ENCODE measurements around the gene FGGY. TPM values are rescaled to one million over a fixed set of nuclear protein-coding genes. Genes with fewer than 3 reads are reported as not detected.

The FGGY gene
- total RNA-seq, 1 donor from 2014 or later = 52.2 TPM

DNA sequence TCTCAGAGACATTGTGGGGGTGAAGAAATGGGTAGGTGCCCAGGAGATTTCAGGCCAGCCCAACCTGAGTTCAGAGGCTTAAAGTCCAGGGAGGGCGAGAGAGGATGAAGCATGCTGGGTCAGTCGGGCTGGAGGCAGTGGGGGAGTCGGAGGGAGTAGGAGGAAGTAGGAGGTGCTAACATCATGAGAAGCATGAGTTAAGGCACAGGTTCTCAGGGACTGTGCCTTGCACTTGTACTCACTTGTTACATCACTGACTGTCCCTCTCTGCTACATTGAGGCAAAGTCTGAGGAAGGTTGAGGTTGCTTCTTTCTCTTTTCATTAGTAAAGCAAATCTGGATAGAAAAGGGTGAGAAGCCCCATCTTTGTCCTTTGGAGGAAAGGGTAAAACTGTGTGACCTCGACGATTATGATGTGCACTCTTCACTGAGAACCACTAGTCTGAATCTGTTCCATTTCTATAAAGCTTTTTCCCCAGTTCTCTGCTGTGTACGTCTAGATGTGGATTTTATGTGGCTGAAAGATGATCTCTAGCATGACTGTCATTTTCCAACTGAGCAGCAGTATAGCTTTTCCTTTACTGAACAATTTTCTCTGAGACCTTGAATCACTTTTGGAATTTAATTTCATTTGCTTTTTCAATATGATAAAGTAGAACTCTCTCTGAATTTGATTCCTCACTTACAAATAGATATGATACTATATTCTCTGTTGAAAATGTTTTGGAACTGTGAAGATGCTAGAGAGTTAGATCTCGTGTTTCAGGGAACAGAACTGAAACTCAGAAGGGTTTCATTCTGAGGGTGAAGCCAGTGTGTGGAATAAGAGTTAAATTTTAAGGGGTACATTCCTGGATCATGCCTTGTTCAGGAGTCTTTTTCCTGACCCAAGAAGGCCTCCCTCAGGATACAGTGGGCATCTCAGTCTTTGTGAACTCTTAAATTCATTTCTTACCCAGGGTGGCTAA lies 94.6 kb downstream of the FGGY start:
- no peaks in the 10 kb centered on the region for H3K9me3 ChIP-seq (ENCODE audit: control insufficient read depth in 3 of 3, low read length in 3 of 3)
- H3K4me1 ChIP-seq (ENCODE audit: control insufficient read depth in 3 of 3, insufficient read depth in 3 of 3, low read length in 3 of 3) = peaks cover 32 to 39% (median 36%) of the 10 kb centered on the region in 3 donors
- no peak overlapping the region for H3K4me3 ChIP-seq (ENCODE audit: low read length in 3 of 3)
- H3K9ac ChIP-seq (ENCODE audit: low read depth in 1 of 3, low read length in 3 of 3) = peak overlapping the region in 1 of 3 donors; percentile 45
- H3K36me3 ChIP-seq (ENCODE audit: control insufficient read depth in 3 of 3, insufficient read depth in 3 of 3, low read length in 3 of 3) = no peaks in the 10 kb centered on the region
- H3K27me3 ChIP-seq (ENCODE audit: control insufficient read depth in 3 of 3, insufficient read depth in 3 of 3, low read length in 3 of 3) = no peaks in the 10 kb centered on the region
- H3K27ac ChIP-seq (ENCODE audit: low read depth, low read length) = peak overlapping the region; percentile 98

- no peaks in the 10 kb centered on the region for H3K9me3 ChIP-seq (ENCODE audit: control insufficient read depth in 3 of 3, low read length in 3 of 3)
- H3K36me3 ChIP-seq (ENCODE audit: control insufficient read depth in 3 of 3, insufficient read depth in 3 of 3, low read length in 3 of 3) = no peaks in the 10 kb centered on the region
- H3K27me3 ChIP-seq (ENCODE audit: control insufficient read depth in 3 of 3, insufficient read depth in 3 of 3, low read length in 3 of 3) = no peaks in the 10 kb centered on the region
- peak overlapping the region; percentile 59 to 76 (median 76) for H3K9ac ChIP-seq (ENCODE audit: low read depth in 1 of 3, low read length in 3 of 3)
- H3K4me3 ChIP-seq (ENCODE audit: low read length in 3 of 3) = peak overlapping the region; percentile 13 to 30 (median 18)
- H3K4me1 ChIP-seq (ENCODE audit: control insufficient read depth in 3 of 3, insufficient read depth in 3 of 3, low read length in 3 of 3) = peaks cover 39 to 50% (median 44%) of the 10 kb centered on the region in 3 donors
- peak overlapping the region; percentile 98 for H3K27ac ChIP-seq (ENCODE audit: low read depth, low read length)
These were observed 96.6 kb downstream of the FGGY start for GRCh38 chr1:59393211-59394180.

GRCh38 chr1:59394706-59395425 lies 98.0 kb downstream of the FGGY start:
- H3K4me3 ChIP-seq (ENCODE audit: low read length in 3 of 3) = no peak overlapping the region
- H3K4me1 ChIP-seq (ENCODE audit: control insufficient read depth in 3 of 3, insufficient read depth in 3 of 3, low read length in 3 of 3) = peaks cover 39 to 50% (median 44%) of the 10 kb centered on the region in 3 donors
- no peaks in the 10 kb centered on the region for H3K27me3 ChIP-seq (ENCODE audit: control insufficient read depth in 3 of 3, insufficient read depth in 3 of 3, low read length in 3 of 3)
- H3K9ac ChIP-seq (ENCODE audit: low read depth in 1 of 3, low read length in 3 of 3) = peak overlapping the region in 1 of 3 donors; percentile 76
- no peaks in the 10 kb centered on the region for H3K9me3 ChIP-seq (ENCODE audit: control insufficient read depth in 3 of 3, low read length in 3 of 3)
- peak overlapping the region; percentile 98 for H3K27ac ChIP-seq (ENCODE audit: low read depth, low read length)
- no peaks in the 10 kb centered on the region for H3K36me3 ChIP-seq (ENCODE audit: control insufficient read depth in 3 of 3, insufficient read depth in 3 of 3, low read length in 3 of 3)

- peak overlapping the region; percentile 98 for H3K27ac ChIP-seq (ENCODE audit: low read depth, low read length)
These were observed 99.5 kb downstream of the FGGY start for GRCh38 chr1:59396387-59396786.

GRCh38 chr1:59397139-59397858 lies 100.4 kb downstream of the FGGY start:
- Histone ChIP-seq H3K4me1 (ENCODE audit: control insufficient read depth in 3 of 3, insufficient read depth in 3 of 3, low read length in 3 of 3) (peaks cover 30 to 36% (median 34%) of the 10 kb centered on the region in 3 donors), H3K27ac (ENCODE audit: low read depth, low read length) (peak overlapping the region; percentile 59), H3K36me3 (ENCODE audit: control insufficient read depth in 3 of 3, insufficient read depth in 3 of 3, low read length in 3 of 3) (no peaks in the 10 kb centered on the region)

More at GRCh38 chr1:59396387-59396786, 99.5 kb downstream of the FGGY start:
- no peaks in the 10 kb centered on the region for H3K9me3 ChIP-seq (ENCODE audit: control insufficient read depth in 3 of 3, low read length in 3 of 3)
- H3K27me3 ChIP-seq (ENCODE audit: control insufficient read depth in 3 of 3, insufficient read depth in 3 of 3, low read length in 3 of 3) = no peaks in the 10 kb centered on the region
- H3K36me3 ChIP-seq (ENCODE audit: control insufficient read depth in 3 of 3, insufficient read depth in 3 of 3, low read length in 3 of 3) = no peaks in the 10 kb centered on the region
- H3K4me3 ChIP-seq (ENCODE audit: low read length in 3 of 3) = no peak overlapping the region
- H3K4me1 ChIP-seq (ENCODE audit: control insufficient read depth in 3 of 3, insufficient read depth in 3 of 3, low read length in 3 of 3) = peaks cover 34 to 43% (median 42%) of the 10 kb centered on the region in 3 donors
- H3K9ac ChIP-seq (ENCODE audit: low read depth in 1 of 3, low read length in 3 of 3) = no peak overlapping the region

GRCh38 chr1:59399642-59400041 lies 102.7 kb downstream of the FGGY start:
- Histone ChIP-seq H3K4me3 (ENCODE audit: low read length in 3 of 3) (no peak overlapping the region), H3K9ac (ENCODE audit: low read depth in 1 of 3, low read length in 3 of 3) (no peak overlapping the region), H3K27ac (ENCODE audit: low read depth, low read length) (no peak overlapping the region), H3K4me1 (ENCODE audit: control insufficient read depth in 3 of 3, insufficient read depth in 3 of 3, low read length in 3 of 3) (peaks cover 10 to 29% (median 14%) of the 10 kb centered on the region in 3 donors), H3K9me3 (ENCODE audit: control insufficient read depth in 3 of 3, low read length in 3 of 3) (no peaks in the 10 kb centered on the region), H3K36me3 (ENCODE audit: control insufficient read depth in 3 of 3, insufficient read depth in 3 of 3, low read length in 3 of 3) (no peaks in the 10 kb centered on the region), H3K27me3 (ENCODE audit: control insufficient read depth in 3 of 3, insufficient read depth in 3 of 3, low read length in 3 of 3) (no peaks in the 10 kb centered on the region)

More at GRCh38 chr1:59397139-59397858, 100.4 kb downstream of the FGGY start:
- peak overlapping the region in 2 of 3 donors; percentile 41 to 55 for H3K9ac ChIP-seq (ENCODE audit: low read depth in 1 of 3, low read length in 3 of 3)
- H3K9me3 ChIP-seq (ENCODE audit: control insufficient read depth in 3 of 3, low read length in 3 of 3) = no peaks in the 10 kb centered on the region
- H3K4me3 ChIP-seq (ENCODE audit: low read length in 3 of 3) = peak overlapping the region; percentile 7 to 35 (median 20)
- no peaks in the 10 kb centered on the region for H3K27me3 ChIP-seq (ENCODE audit: control insufficient read depth in 3 of 3, insufficient read depth in 3 of 3, low read length in 3 of 3)

GRCh38 chr1:59401581-59401980 lies 104.7 kb downstream of the FGGY start:
- no peaks in the 10 kb centered on the region for H3K9me3 ChIP-seq (ENCODE audit: control insufficient read depth in 3 of 3, low read length in 3 of 3)
- H3K36me3 ChIP-seq (ENCODE audit: control insufficient read depth in 3 of 3, insufficient read depth in 3 of 3, low read length in 3 of 3) = no peaks in the 10 kb centered on the region
- H3K4me1 ChIP-seq (ENCODE audit: control insufficient read depth in 3 of 3, insufficient read depth in 3 of 3, low read length in 3 of 3) = peaks cover 7 to 23% (median 9%) of the 10 kb centered on the region in 3 donors
- no peaks in the 10 kb centered on the region for H3K27me3 ChIP-seq (ENCODE audit: control insufficient read depth in 3 of 3, insufficient read depth in 3 of 3, low read length in 3 of 3)
- H3K27ac ChIP-seq (ENCODE audit: low read depth, low read length) = no peak overlapping the region
- H3K4me3 ChIP-seq (ENCODE audit: low read length in 3 of 3) = no peak overlapping the region
- no peak overlapping the region for H3K9ac ChIP-seq (ENCODE audit: low read depth in 1 of 3, low read length in 3 of 3)

DNA sequence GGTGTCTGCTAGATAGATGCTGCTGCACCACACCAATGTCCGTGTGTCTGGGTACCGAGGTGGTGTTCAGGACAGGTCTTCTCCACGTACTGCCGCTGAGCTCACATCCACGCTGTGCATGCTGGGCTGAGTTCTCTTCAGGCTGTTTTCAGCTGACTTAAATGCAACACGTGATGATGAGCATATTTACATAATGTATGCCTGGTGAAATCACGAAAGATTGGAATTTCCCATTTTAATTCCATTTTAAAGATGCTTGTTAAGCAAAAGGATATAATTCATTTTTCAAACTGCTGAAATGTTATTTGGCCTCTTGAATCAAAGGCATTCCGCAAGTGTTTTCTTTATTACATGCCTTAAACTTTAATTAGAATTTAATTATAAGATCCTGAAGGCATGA lies 107.9 kb downstream of the FGGY start:
- Histone ChIP-seq H3K4me3 (ENCODE audit: low read length in 3 of 3) (no peak overlapping the region), H3K9ac (ENCODE audit: low read depth in 1 of 3, low read length in 3 of 3) (no peak overlapping the region), H3K27ac (ENCODE audit: low read depth, low read length) (no peak overlapping the region), H3K27me3 (ENCODE audit: control insufficient read depth in 3 of 3, insufficient read depth in 3 of 3, low read length in 3 of 3) (no peaks in the 10 kb centered on the region), H3K9me3 (ENCODE audit: control insufficient read depth in 3 of 3, low read length in 3 of 3) (no peaks in the 10 kb centered on the region), H3K4me1 (ENCODE audit: control insufficient read depth in 3 of 3, insufficient read depth in 3 of 3, low read length in 3 of 3) (peaks cover 10 to 34% (median 17%) of the 10 kb centered on the region in 3 donors), H3K36me3 (ENCODE audit: control insufficient read depth in 3 of 3, insufficient read depth in 3 of 3, low read length in 3 of 3) (no peaks in the 10 kb centered on the region)
